ENCODE results near the gene EMC8. TPM values are rescaled to one million over a fixed set of nuclear protein-coding genes. Genes with fewer than 3 reads are reported as not detected.

EMC8 gene
- total RNA-seq, 4 donors from 2014 or later = 23.4 to 53.6 (median 41.7) TPM

DNA sequence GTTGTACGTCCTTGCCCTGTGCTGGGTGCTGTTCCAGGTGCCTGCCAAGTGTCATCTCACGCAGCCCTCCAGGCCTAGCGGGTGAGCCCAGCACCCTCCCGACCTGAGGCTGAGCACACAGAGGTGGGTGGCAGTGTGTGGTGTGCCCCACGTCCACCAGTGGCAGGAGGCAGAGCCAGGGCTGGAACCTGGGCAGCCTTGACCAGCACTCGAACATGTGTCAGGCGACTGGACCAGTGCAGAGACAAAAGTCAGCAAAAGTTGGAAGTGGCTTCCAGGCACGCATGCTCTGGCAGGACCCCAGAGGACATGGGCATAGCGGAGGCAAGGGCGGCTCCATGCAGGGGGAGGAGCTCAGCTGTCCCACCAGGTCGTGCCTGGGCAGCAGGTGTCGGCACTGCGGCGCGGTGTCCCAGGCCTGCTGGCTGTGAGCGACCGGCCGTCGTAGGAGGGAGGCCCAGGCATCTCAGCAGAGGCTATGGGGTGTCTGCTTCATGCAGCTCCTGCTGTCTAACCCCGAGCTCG lies 35.9 kb upstream of the EMC8 start:
- no peaks in the 10 kb centered on the region for H3K9me3 ChIP-seq
- H3K27ac ChIP-seq = no peak overlapping the region
- H3K4me3 ChIP-seq (replicated peaks in 1 of 3) = no peak overlapping the region
- H3K27me3 ChIP-seq = no peaks in the 10 kb centered on the region
- H3K4me1 ChIP-seq = no peaks in the 10 kb centered on the region
- intact Hi-C loops (cut with DNase I) = no loop called here
- TF ChIP-seq, protein P1, sequence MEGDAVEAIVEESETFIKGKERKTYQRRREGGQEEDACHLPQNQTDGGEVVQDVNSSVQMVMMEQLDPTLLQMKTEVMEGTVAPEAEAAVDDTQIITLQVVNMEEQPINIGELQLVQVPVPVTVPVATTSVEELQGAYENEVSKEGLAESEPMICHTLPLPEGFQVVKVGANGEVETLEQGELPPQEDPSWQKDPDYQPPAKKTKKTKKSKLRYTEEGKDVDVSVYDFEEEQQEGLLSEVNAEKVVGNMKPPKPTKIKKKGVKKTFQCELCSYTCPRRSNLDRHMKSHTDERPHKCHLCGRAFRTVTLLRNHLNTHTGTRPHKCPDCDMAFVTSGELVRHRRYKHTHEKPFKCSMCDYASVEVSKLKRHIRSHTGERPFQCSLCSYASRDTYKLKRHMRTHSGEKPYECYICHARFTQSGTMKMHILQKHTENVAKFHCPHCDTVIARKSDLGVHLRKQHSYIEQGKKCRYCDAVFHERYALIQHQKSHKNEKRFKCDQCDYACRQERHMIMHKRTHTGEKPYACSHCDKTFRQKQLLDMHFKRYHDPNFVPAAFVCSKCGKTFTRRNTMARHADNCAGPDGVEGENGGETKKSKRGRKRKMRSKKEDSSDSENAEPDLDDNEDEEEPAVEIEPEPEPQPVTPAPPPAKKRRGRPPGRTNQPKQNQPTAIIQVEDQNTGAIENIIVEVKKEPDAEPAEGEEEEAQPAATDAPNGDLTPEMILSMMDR (IDR thresholded peaks at IDR 0.05) = no peak
- TF ChIP-seq POLR2A (IDR thresholded peaks at IDR 0.05) = no peak
- no peak for DNase-seq
- H3K36me3 ChIP-seq = no peaks in the 10 kb centered on the region
- WGBS, 2 donors = 78 to 83% methylated on average over 14 to 21 of the region's 21 CpGs

DNA sequence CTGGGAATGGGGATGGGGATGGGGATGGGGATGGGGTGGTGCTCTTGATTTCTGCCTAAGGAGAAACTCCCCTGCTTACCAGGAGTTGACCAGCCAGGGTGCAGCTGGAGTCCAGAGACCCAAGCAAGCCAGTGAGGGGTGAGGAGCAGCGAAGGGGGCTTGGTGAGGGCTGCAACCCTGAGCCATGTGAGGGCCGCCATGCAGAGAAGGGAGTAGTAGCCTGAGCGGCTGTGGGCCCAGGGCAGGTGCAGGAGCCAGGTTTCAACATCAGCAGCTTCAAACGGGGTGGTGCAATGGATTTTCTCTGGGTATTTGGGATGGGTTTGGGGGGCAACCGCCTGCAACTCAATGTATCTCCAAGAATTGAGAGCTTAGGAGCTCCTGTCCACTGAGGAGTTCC lies 35.4 kb upstream of the EMC8 start:
- Histone ChIP-seq H3K9me3 (no peaks in the 10 kb centered on the region), H3K27ac (no peak overlapping the region), H3K36me3 (no peaks in the 10 kb centered on the region), H3K27me3 (no peaks in the 10 kb centered on the region), H3K4me1 (no peaks in the 10 kb centered on the region), H3K4me3 (replicated peaks in 1 of 3) (no peak overlapping the region)
- TF ChIP-seq POLR2A (IDR thresholded peaks at IDR 0.05) = no peak
- TF ChIP-seq, protein P1 (IDR thresholded peaks at IDR 0.05) = no peak
- no peak for DNase-seq
- WGBS, 2 donors = 88 to 93% methylated on average over 5 of the region's 5 CpGs
- intact Hi-C loops (cut with DNase I) = no loop called here

DNA sequence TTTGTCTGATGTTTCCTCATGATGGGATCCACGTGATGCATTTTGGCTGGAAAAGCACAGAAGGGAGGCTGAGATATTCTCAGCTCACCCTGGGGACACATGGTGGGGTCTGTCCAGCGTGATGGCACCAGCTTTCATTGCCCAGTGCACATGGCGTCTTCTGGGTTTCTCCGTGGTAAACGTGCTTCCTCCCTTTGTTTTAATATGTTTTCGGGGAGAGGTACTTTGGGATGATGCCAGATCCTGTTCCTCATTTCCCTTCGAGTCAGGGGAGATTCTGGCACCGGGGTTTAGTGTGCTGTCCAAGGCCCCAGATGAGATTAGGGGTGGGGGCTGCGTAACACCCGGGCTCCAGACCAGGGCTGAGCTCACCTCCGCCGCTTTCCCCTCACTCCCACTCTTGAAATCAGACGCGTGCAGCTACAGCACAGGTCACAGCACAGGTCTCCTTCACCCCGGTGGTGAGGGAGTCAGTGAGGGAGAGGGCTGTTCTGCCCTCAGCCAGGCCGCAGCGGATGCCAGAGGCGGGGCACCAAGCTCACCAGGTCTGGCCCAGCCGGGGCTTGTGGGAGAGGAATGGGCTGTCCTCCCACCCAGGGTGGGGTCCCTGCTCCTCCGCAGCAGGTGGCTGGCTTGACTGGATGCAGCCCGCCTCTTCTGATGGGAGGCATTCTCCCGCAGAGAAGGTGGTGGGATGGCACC lies 34.0 kb upstream of the EMC8 start:
- Histone ChIP-seq H3K4me3 (replicated peaks in 1 of 3) (no peak overlapping the region), H3K9me3 (no peaks in the 10 kb centered on the region), H3K36me3 (no peaks in the 10 kb centered on the region), H3K27ac (no peak overlapping the region), H3K27me3 (no peaks in the 10 kb centered on the region), H3K4me1 (no peaks in the 10 kb centered on the region)
- no peak for DNase-seq
- WGBS, 2 donors = 57 to 70% methylated on average over 17 to 18 of the region's 22 CpGs
- intact Hi-C loops (cut with DNase I) = no loop called here
- TF ChIP-seq, protein P1 (IDR thresholded peaks at IDR 0.05) = no peak
- no peak for TF ChIP-seq POLR2A (IDR thresholded peaks at IDR 0.05)

GRCh38 chr16:85832570-85833218 lies 33.4 kb upstream of the EMC8 start:
- no peaks in the 10 kb centered on the region for H3K9me3 ChIP-seq
- no peaks in the 10 kb centered on the region for H3K27me3 ChIP-seq
- 82 to 83% methylated on average over 21 of the region's 21 CpGs for WGBS, 2 donors
- H3K36me3 ChIP-seq = no peaks in the 10 kb centered on the region
- TF ChIP-seq, protein P1 (IDR thresholded peaks at IDR 0.05) = no peak
- no peak for TF ChIP-seq POLR2A (IDR thresholded peaks at IDR 0.05)
- no peak for DNase-seq
- no peaks in the 10 kb centered on the region for H3K4me1 ChIP-seq
- H3K27ac ChIP-seq = no peak overlapping the region
- no peak overlapping the region for H3K4me3 ChIP-seq (replicated peaks in 1 of 3)
- intact Hi-C loops (cut with DNase I) = no loop called here

DNA sequence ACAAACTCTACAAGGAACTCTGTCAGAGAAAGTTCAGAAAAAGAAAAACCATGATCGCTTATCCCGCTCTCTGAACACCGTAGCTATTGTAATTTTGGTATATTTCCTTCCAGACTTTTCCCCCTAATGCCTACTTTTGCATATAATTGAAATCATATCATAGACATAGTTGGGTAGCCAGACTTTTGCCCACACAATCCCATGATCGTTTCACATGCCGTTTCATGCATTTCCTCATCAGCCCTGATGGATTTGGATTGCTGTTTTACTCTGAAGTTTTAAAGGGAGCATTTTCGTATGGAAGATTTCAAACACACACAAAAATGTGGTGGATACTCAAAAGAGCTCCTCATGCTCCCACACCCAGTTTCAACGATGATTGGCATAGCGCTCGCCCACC lies 31.5 kb upstream of the EMC8 start:
- no peak for DNase-seq
- Histone ChIP-seq H3K4me3 (replicated peaks in 1 of 3) (no peak overlapping the region), H3K27ac (no peak overlapping the region), H3K27me3 (no peaks in the 10 kb centered on the region), H3K4me1 (no peaks in the 10 kb centered on the region), H3K9me3 (no peaks in the 10 kb centered on the region), H3K36me3 (no peaks in the 10 kb centered on the region)
- WGBS, 2 donors = 79 to 80% methylated on average over 9 of the region's 9 CpGs
- intact Hi-C loops (cut with DNase I) = no loop called here
- TF ChIP-seq, protein P1 (IDR thresholded peaks at IDR 0.05) = no peak
- TF ChIP-seq POLR2A (IDR thresholded peaks at IDR 0.05) = no peak
